ENCODE measurements around the gene CTIF.
A peak's percentile ranks its signal among the peaks of the same experiment; 100 is the strongest.
"Not testable (repeated sequence)": the region's sequence is repeated elsewhere in the genome, so short reads cannot be mapped to it uniquely, and the experiment has no call there.

CTIF gene

GRCh38 chr18:48538531-48539405 lies at the start of gene CTIF:
Gene CTIF, plus strand, starts transcription at chr18:48539031. Its CDS starts 80,535 bp downstream, at chr18:48619566.
- DNase-seq (ENCODE audit: low read depth in 2 of 2), result peak; percentile 29 to 32

- no peak for DNase-seq (ENCODE audit: low read depth in 2 of 2)
Measured at GRCh38 chr18:48490641-48491293, 48.1 kb upstream of the CTIF start.

- DNase-seq (ENCODE audit: low read depth in 2 of 2), result no peak
Measured at GRCh38 chr18:48492880-48493279, 46.0 kb upstream of the CTIF start.

- no peak for DNase-seq (ENCODE audit: low read depth in 2 of 2)
Measured at GRCh38 chr18:48493434-48494230, 45.2 kb upstream of the CTIF start.

GRCh38 chr18:48497863-48498262 lies 41.0 kb upstream of the CTIF start:
- no peak for DNase-seq (ENCODE audit: low read depth in 2 of 2)

GRCh38 chr18:48500517-48500916 lies 38.3 kb upstream of the CTIF start:
- DNase-seq (ENCODE audit: low read depth in 2 of 2), result no peak

- no peak for DNase-seq (ENCODE audit: low read depth in 2 of 2)
Measured at GRCh38 chr18:48502906-48503305, 35.9 kb upstream of the CTIF start.

GRCh38 chr18:48504819-48505218 lies 34.0 kb upstream of the CTIF start:
- no peak for DNase-seq (ENCODE audit: low read depth in 2 of 2)

- DNase-seq (ENCODE audit: low read depth in 2 of 2), result not testable (repeated sequence)
Measured at GRCh38 chr18:48506983-48507568, 31.8 kb upstream of the CTIF start.

- not testable (repeated sequence) for DNase-seq (ENCODE audit: low read depth in 2 of 2)
Measured at GRCh38 chr18:48512498-48512897, 26.3 kb upstream of the CTIF start.

- DNase-seq (ENCODE audit: low read depth in 2 of 2), result no peak
Measured at GRCh38 chr18:48514786-48515185, 24.0 kb upstream of the CTIF start.

- DNase-seq (ENCODE audit: low read depth in 2 of 2), result no peak
Measured at GRCh38 chr18:48517048-48517447, 21.8 kb upstream of the CTIF start.

- no peak for DNase-seq (ENCODE audit: low read depth in 2 of 2)
Measured at GRCh38 chr18:48519431-48520100, 19.3 kb upstream of the CTIF start.

- DNase-seq (ENCODE audit: low read depth in 2 of 2), result no peak
Measured at GRCh38 chr18:48521723-48522122, 17.1 kb upstream of the CTIF start.

- DNase-seq (ENCODE audit: low read depth in 2 of 2), result no peak
Measured at GRCh38 chr18:48525671-48526070, 13.2 kb upstream of the CTIF start.

GRCh38 chr18:48527461-48527860 lies 11.4 kb upstream of the CTIF start:
- DNase-seq (ENCODE audit: low read depth in 2 of 2), result no peak

- no peak for DNase-seq (ENCODE audit: low read depth in 2 of 2)
Measured at GRCh38 chr18:48528861-48529260, 10.0 kb upstream of the CTIF start.

- DNase-seq (ENCODE audit: low read depth in 2 of 2), result no peak
Measured at GRCh38 chr18:48529796-48530195, 9.0 kb upstream of the CTIF start.

GRCh38 chr18:48530399-48531081 lies 8.3 kb upstream of the CTIF start:
- no peak for DNase-seq (ENCODE audit: low read depth in 2 of 2)

GRCh38 chr18:48531082-48531403 lies 7.8 kb upstream of the CTIF start:
- DNase-seq (ENCODE audit: low read depth in 2 of 2), result no peak

- no peak for DNase-seq (ENCODE audit: low read depth in 2 of 2)
Measured at GRCh38 chr18:48531908-48532307, 6.9 kb upstream of the CTIF start.
